OCI-LY7 (cell line): ENCODE measurements around the gene CDC42BPG. TPM values are rescaled to one million over a fixed set of nuclear protein-coding genes. Genes with fewer than 3 reads are reported as not detected.
"Not testable (repeated sequence)": the region's sequence is repeated elsewhere in the genome, so short reads cannot be mapped to it uniquely, and the experiment has no call there.

Experiments used
- BruUV-seq: library from RNA; stranded (reverse); fragments of 400-500 nt; replicated peaks from 2 replicates; lab custom pipeline; 2021; lab: Mats Ljungman, UMichigan
- CTCF ChIA-PET: fragments of 300-600 bp; sonication (Branson Sonifier 250); formaldehyde crosslinking; loops from one replicate; lab custom pipeline; 2022; ENCODE audit warnings: antibody characterized with exemption; ENCODE audit not compliant: unreplicated experiment; lab: Charles Lee
- POLR2A ChIA-PET: fragments of 300-600 bp; sonication (Branson Sonifier 250); formaldehyde crosslinking; loops from one replicate; lab custom pipeline; 2022; ENCODE audit warnings: antibody characterized with exemption; lab: Charles Lee
- DNase-seq: peaks from one replicate; pipeline ENCODE4 v3.0.0-alpha.2; 2015; ENCODE audit warnings: low spot score
- H2AFZ ChIP-seq: fragments of 200-600 bp; sonication (generic), shearing (Covaris generic); 2 replicates; pipeline ENCODE4 v1.6.1; 2014; ENCODE audit warnings: mild to moderate bottlenecking, antibody characterized with exemption, low read length, moderate library complexity
- H3K27ac ChIP-seq: fragments of 200-600 bp; sonication (generic); 2 replicates; pipeline ENCODE4 v1.5.1; 2014; ENCODE audit warnings: mixed run types, low read depth, mild to moderate bottlenecking, moderate library complexity, low read length, inconsistent platforms; ENCODE audit not compliant: poor library complexity, severe bottlenecking
- H3K36me3 ChIP-seq: fragments of 200-600 bp; sonication (generic); 2 replicates; pipeline ENCODE4 v1.6.1; 2014; ENCODE audit warnings: mild to moderate bottlenecking, antibody characterized with exemption, low read length, moderate library complexity, mixed read lengths; ENCODE audit not compliant: insufficient read depth
- H3K4me1 ChIP-seq: fragments of 200-600 bp; sonication (generic); 2 replicates; pipeline ENCODE4 v1.5.1; 2014; ENCODE audit warnings: mild to moderate bottlenecking, low read length; ENCODE audit not compliant: insufficient read depth, poor library complexity, severe bottlenecking
- H3K4me2 ChIP-seq: fragments of 200-600 bp; sonication (generic); 2 replicates; pipeline ENCODE4 v1.6.1; 2014; ENCODE audit warnings: mild to moderate bottlenecking, low read length
- H3K4me3 ChIP-seq: fragments of 200-600 bp; sonication (generic); 2 replicates; pipeline ENCODE4 v1.5.1; 2014; ENCODE audit warnings: mild to moderate bottlenecking, low read depth, low read length; ENCODE audit not compliant: poor library complexity, severe bottlenecking
- H3K79me2 ChIP-seq: fragments of 200-600 bp; sonication (generic); 2 replicates; pipeline ENCODE4 v1.6.1; 2016; ENCODE audit warnings: low read depth, mild to moderate bottlenecking, low read length, moderate library complexity, mixed read lengths; ENCODE audit not compliant: insufficient read depth
- H3K9me2 ChIP-seq: fragments of 200-600 bp; sonication (generic); 2 replicates; pipeline ENCODE4 v1.6.1; 2016; ENCODE audit warnings: mild to moderate bottlenecking, low read length, mixed read lengths; ENCODE audit not compliant: insufficient read depth
- H3K9me3 ChIP-seq: fragments of 200-600 bp; sonication (generic); 2 replicates; pipeline ENCODE4 v1.6.1; 2014; ENCODE audit warnings: mild to moderate bottlenecking, mixed run types, low read length, mixed read lengths
- H4K20me1 ChIP-seq: fragments of 200-600 bp; sonication (generic); 2 replicates; pipeline ENCODE4 v1.6.1; 2014; ENCODE audit warnings: mild to moderate bottlenecking, antibody characterized with exemption, low read length, moderate library complexity, mixed read lengths; ENCODE audit not compliant: insufficient read depth
- CTCF ChIP-seq: fragments of 200-600 bp; sonication (generic); conservative IDR thresholded peaks from 2 replicates; pipeline ENCODE4 v1.5.1; 2014; ENCODE audit warnings: mild to moderate bottlenecking, antibody characterized with exemption, low read length, moderate library complexity, mixed read lengths
- EZH2phosphoT487 ChIP-seq: fragments of 200-600 bp; sonication (generic); IDR thresholded peaks from 2 replicates; pipeline ENCODE4 v1.6.1; 2018; ENCODE audit warnings: low read depth, borderline replicate concordance, mild to moderate bottlenecking, mixed run types, antibody characterized with exemption, low read length, moderate library complexity, mixed read lengths
- intact Hi-C: fragments of 100-400 bp; cut with micrococcal nuclease; formaldehyde crosslinking; loops from one replicate; pipeline ENCODE4 v1.10.0; 2022; ENCODE audit not compliant: unreplicated experiment
- total RNA-seq, 2 experiments: library from RNA; depleted of rRNA in 1 of 2; stranded (reverse); fragments of >200 nt in 1 of 2; shearing (Covaris generic) in 1 of 2; gene quantifications; 2 replicates each; pipeline ENCODE4 v1.2.3, GENCODE V29; 2014 to 2022

The CDC42BPG gene
- total RNA-seq, 2 experiments from 2014 or later: 3.5 to 4.9 TPM

GRCh38 chr11:64848214-64848825 is 3.9 kb upstream of the CDC42BPG start:
- H3K9me2 ChIP-seq: no peaks in the 10 kb centered on the region
- H3K79me2 ChIP-seq: no peaks in the 10 kb centered on the region
- H2AFZ ChIP-seq: peak overlapping the region; percentile 13; the same call in 1 of the 2 replicates
- H3K36me3 ChIP-seq: peaks cover 11% of the 10 kb centered on the region; the same call in 1 of the 2 replicates
- intact Hi-C loops: loop anchor here (2.0 to 10.0 kb wide), 4 partner anchors 179 to 466 kb away; partner anchors contain the start of genes CAPN1, CDC42EP2, CDCA5 and SNX15
- H3K4me3 ChIP-seq: peak overlapping the region; percentile 4
- H3K4me2 ChIP-seq: peak overlapping the region; percentile 55
- no TSS peak for BruUV-seq
- no peaks in the 10 kb centered on the region for H3K9me3 ChIP-seq
- H3K4me1 ChIP-seq: peaks cover 81% of the 10 kb centered on the region
- no peaks in the 10 kb centered on the region for H4K20me1 ChIP-seq
- peak overlapping the region; percentile 92 for H3K27ac ChIP-seq
- POLR2A ChIA-PET: interaction anchor here (0.5 to 7.7 kb wide), 18 partner anchors 16 to 556 kb away, joined by 3 to 178 read pairs (median 4); partner anchors contain the start of genes EHD1, MEN1 and RASGRP2
- CTCF ChIA-PET: interaction anchor here (0.6 to 4.1 kb wide), 20 partner anchors 11 to 283 kb away, joined by 3 to 24 read pairs (median 5); partner anchors contain the start of genes MAP4K2 and PPP2R5B
- no peak for DNase-seq
- no peak for TF ChIP-seq CTCF
- no peak for TF ChIP-seq EZH2phosphoT487

GRCh38 chr11:64846998-64847666 is 2.7 kb upstream of the CDC42BPG start:
- H3K4me2 ChIP-seq: peak overlapping the region; percentile 14; the same call in 1 of the 2 replicates
- no peaks in the 10 kb centered on the region for H3K36me3 ChIP-seq
- H3K27ac ChIP-seq: peak overlapping the region; percentile 92
- CTCF ChIA-PET: interaction anchor here (0.5 to 3.9 kb wide), 4 partner anchors 17 to 211 kb away, joined by 3 to 20 read pairs (median 12); partner anchors contain the start of gene NAALADL1
- TF ChIP-seq CTCF (peak; percentile 93), EZH2phosphoT487 (no peak)
- no peak overlapping the region for H2AFZ ChIP-seq
- POLR2A ChIA-PET: interaction anchor here (0.6 to 7.7 kb wide), 10 partner anchors 17 to 286 kb away, joined by 3 to 178 read pairs (median 6); partner anchors contain the start of genes EHD1 and MEN1
- no TSS peak for BruUV-seq
- H3K9me3 ChIP-seq: no peaks in the 10 kb centered on the region
- no peaks in the 10 kb centered on the region for H3K9me2 ChIP-seq
- no peak overlapping the region for H3K4me3 ChIP-seq
- DNase-seq: peak; percentile 88
- intact Hi-C loops: loop anchor here (1.0 to 10.0 kb wide), 7 partner anchors 40 to 468 kb away; partner anchors contain the start of genes ARL2, CDC42EP2, CDCA5 and SNX15
- H3K4me1 ChIP-seq: peaks cover 73% of the 10 kb centered on the region
- H4K20me1 ChIP-seq: no peaks in the 10 kb centered on the region
- H3K79me2 ChIP-seq: no peaks in the 10 kb centered on the region

DNA sequence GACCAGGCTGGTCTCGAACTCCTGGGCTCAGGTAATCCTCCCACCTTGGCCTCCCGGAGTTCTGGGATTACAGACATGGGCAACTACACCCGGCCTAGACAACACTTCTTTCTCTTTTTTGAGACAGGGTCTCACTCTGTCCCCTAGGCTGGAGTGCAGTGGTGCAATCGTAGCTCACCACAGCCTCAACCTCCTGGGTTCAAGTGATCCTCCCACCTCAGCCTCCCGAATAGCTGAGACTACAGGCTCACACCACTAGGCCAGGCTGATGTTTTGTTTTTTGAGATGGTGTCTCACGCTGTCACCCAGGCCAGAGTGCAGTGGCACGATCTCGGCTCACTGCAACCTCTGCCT is 1.3 kb upstream of the CDC42BPG start:
- intact Hi-C loops: loop anchor here (2.0 to 10.0 kb wide), 4 partner anchors 59 to 469 kb away; partner anchors contain the start of genes CDC42EP2, CDCA5, SNX15 and ZFPL1
- BruUV-seq, H3K79me2 ChIP-seq, CTCF ChIA-PET, H2AFZ ChIP-seq, H3K9me3 ChIP-seq, H3K4me2 ChIP-seq, H4K20me1 ChIP-seq, H3K36me3 ChIP-seq, H3K4me3 ChIP-seq, H3K9me2 ChIP-seq, DNase-seq: not testable (repeated sequence)
- POLR2A ChIA-PET: interaction anchor here (0.7 to 1.6 kb wide), 3 partner anchors 13 to 58 kb away, joined by 3 to 10 read pairs (median 4); no protein-coding TSS in a partner anchor
- H3K27ac ChIP-seq: peak overlapping the region; percentile 38
- peaks cover 59% of the 10 kb centered on the region for H3K4me1 ChIP-seq
